Measurements from ENCODE around the gene ELL. TPM values are rescaled to one million over a fixed set of nuclear protein-coding genes. Genes with fewer than 3 reads are reported as not detected.

The ELL gene
- polyA plus RNA-seq, 1 of the 3 experiments (the other 2 are of a cell fraction), result 7.4 TPM

GRCh38 chr19:18483119-18483890, 38.6 kb downstream of the ELL start:
- no peaks in the 10 kb centered on the region for H3K9me3 ChIP-seq
- H3K4me3 ChIP-seq (ENCODE audit: low read depth in 2 of 2, low read length in 1 of 2), result no peak overlapping the region
- ChIA-PET POLR2A (no interaction called here), CTCF (interaction anchor here (0.9 to 6.1 kb wide), 4 partner anchors 10 to 33 kb away, joined by 3 to 56 read pairs (median 6); no protein-coding TSS in a partner anchor)
- H3K27me3 ChIP-seq (ENCODE audit: insufficient read depth), result no peaks in the 10 kb centered on the region
- peaks cover 43% of the 10 kb centered on the region for H4K20me1 ChIP-seq (ENCODE audit: insufficient read depth)
- DNase-seq, result no peak
- TF ChIP-seq ELF1 (IDR thresholded peaks at IDR 0.05) (no peak), IRF3 (IDR thresholded peaks at IDR 0.05; ENCODE audit: low read depth, low read length) (no peak), SIN3A (IDR thresholded peaks at IDR 0.05; ENCODE audit: borderline replicate concordance, low read depth, low read length) (no peak), RCOR1 (IDR thresholded peaks at IDR 0.05; ENCODE audit: low read length) (no peak), REST (IDR thresholded peaks at IDR 0.05; ENCODE audit: low read depth, low read length) (no peak), GABPA (IDR thresholded peaks at IDR 0.05; ENCODE audit: low read depth) (no peak), JUND (IDR thresholded peaks at IDR 0.05) (no peak), TCF12 (IDR thresholded peaks at IDR 0.05) (no peak), RXRA (IDR thresholded peaks at IDR 0.05; ENCODE audit: borderline replicate concordance, low read depth) (no peak), SMC3 (IDR thresholded peaks at IDR 0.05; ENCODE audit: low read depth, low read length) (no peak), MAX (IDR thresholded peaks at IDR 0.05; ENCODE audit: low read depth) (no peak), TEAD4 (IDR thresholded peaks at IDR 0.05; ENCODE audit: borderline replicate concordance, insufficient read depth) (no peak), FOXJ3 (CRISPR knock-in tag; IDR thresholded peaks at IDR 0.05) (no peak), YY1 (IDR thresholded peaks at IDR 0.05; ENCODE audit: low read depth) (no peak), USF2 (IDR thresholded peaks at IDR 0.05; ENCODE audit: borderline replicate concordance, low read depth, low read length) (no peak)
- H2AFZ ChIP-seq (ENCODE audit: low read depth), result no peak overlapping the region
- H3K79me2 ChIP-seq (ENCODE audit: insufficient read depth), result peaks cover 96% of the 10 kb centered on the region
- H3K9me2 ChIP-seq, result no peaks in the 10 kb centered on the region
- H3K4me1 ChIP-seq (ENCODE audit: control insufficient read depth in 1 of 2, insufficient read depth in 2 of 2, low read depth in 1 of 2, low read length in 1 of 2), result peaks cover 35 to 43% of the 10 kb centered on the region in 2 experiments; a peak in 2 of 4 replicates
- H3F3A ChIP-seq (replicated peaks; ENCODE audit: insufficient read depth), result no peaks in the 10 kb centered on the region
- H3K9ac ChIP-seq, result no peak overlapping the region
- no peak overlapping the region for H3K4me2 ChIP-seq
- 77% methylated on average over 9 of the region's 12 CpGs for WGBS (ENCODE audit: low lambda C conversion rate)
- H3K36me3 ChIP-seq (replicated peaks in 1 of 2; ENCODE audit: control insufficient read depth in 1 of 2, insufficient read depth in 2 of 2, low read length in 1 of 2), result no peaks in the 10 kb centered on the region
- H3K27ac ChIP-seq (ENCODE audit: low read depth in 2 of 2, low read length in 1 of 2), result no peak overlapping the region
